Measurements from ENCODE around the gene KRT80.

DNA sequence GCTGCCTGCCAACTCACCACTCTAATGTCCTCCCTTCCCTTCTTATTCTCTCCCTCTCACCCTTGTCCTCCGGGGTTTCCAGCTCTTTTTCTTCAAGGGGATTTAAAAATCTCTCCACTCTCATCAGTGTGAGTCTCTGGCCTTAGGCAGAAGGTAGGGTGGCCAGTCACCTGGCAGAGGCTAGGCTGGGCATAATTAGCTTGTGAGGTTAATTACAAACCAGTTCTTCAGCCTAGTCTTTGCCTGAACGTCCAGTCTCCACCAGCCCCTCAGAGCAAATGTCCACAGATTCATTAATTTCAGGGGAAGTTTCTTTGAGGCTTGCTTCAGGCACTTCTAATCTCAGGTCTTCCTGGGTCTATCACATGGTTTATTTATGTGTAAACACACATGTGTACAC lies 48.0 kb upstream of the KRT80 start:
- TF ChIP-seq GABPA (IDR thresholded peaks at IDR 0.05; ENCODE audit: low read depth) (no peak), SPI1 (IDR thresholded peaks at IDR 0.05; ENCODE audit: borderline replicate concordance, low read depth) (no peak)
- TF ChIP-seq, protein P1, sequence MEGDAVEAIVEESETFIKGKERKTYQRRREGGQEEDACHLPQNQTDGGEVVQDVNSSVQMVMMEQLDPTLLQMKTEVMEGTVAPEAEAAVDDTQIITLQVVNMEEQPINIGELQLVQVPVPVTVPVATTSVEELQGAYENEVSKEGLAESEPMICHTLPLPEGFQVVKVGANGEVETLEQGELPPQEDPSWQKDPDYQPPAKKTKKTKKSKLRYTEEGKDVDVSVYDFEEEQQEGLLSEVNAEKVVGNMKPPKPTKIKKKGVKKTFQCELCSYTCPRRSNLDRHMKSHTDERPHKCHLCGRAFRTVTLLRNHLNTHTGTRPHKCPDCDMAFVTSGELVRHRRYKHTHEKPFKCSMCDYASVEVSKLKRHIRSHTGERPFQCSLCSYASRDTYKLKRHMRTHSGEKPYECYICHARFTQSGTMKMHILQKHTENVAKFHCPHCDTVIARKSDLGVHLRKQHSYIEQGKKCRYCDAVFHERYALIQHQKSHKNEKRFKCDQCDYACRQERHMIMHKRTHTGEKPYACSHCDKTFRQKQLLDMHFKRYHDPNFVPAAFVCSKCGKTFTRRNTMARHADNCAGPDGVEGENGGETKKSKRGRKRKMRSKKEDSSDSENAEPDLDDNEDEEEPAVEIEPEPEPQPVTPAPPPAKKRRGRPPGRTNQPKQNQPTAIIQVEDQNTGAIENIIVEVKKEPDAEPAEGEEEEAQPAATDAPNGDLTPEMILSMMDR (IDR thresholded peaks at IDR 0.05; ENCODE audit: insufficient read depth, low read length), result no peak

Measured in HL-60 (cell line).